ENCODE results near the gene CPS1.

The CPS1 gene

GRCh38 chr2:210598219-210598618, 41.8 kb downstream of the CPS1 start:
- TF ChIP-seq CTCF (IDR thresholded peaks at IDR 0.05; ENCODE audit: low read depth, low read length, missing control alignments) = no peak
- no peak for DNase-seq (ENCODE audit: low read depth)
- no peak overlapping the region for H3K4me3 ChIP-seq (ENCODE audit: low read depth, low read length)

DNA sequence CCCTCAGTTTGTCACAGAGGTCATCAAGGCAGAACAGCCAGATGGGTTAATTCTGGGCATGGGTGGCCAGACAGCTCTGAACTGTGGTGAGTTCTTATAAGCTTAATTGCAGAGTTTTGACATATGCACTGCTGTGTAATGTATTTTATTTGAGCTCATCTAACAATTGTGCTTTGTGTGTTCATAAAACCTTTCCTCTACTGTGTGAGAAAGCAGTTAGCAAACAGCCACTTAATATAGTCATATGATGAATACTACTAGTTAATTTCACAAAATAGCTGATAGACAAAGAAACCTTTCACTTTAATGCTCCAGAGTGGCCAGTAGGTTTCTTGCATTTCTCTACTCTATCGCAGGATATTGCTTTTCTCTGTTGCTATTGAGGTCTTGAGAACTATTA, 43.1 kb downstream of the CPS1 start:
- H3K4me3 ChIP-seq (ENCODE audit: low read depth, low read length) = no peak overlapping the region
- TF ChIP-seq CTCF (IDR thresholded peaks at IDR 0.05; ENCODE audit: low read depth, low read length, missing control alignments) = no peak
- DNase-seq (ENCODE audit: low read depth) = no peak

DNA sequence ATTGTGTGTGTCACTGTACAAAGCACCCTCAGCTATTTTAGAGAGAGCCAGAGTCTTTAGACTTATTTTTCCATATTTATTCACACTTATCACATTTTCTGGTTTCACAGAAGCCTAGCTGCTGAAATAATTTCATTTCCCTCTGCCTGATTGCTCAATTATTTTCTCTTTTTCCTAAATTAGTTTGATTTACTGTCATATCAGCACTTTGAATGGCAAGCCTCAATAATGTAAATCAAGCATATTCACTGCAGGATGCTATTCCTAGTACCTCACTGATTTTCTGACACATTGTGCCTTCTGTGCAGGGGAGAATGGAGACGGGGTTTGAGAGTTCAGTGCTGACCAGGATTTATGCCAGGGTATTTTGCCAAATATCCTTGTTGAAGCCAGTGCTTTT, 48.3 kb downstream of the CPS1 start:
- DNase-seq (ENCODE audit: low read depth) = no peak
- TF ChIP-seq CTCF (IDR thresholded peaks at IDR 0.05; ENCODE audit: low read depth, low read length, missing control alignments) = no peak
- no peak overlapping the region for H3K4me3 ChIP-seq (ENCODE audit: low read depth, low read length)

DNA sequence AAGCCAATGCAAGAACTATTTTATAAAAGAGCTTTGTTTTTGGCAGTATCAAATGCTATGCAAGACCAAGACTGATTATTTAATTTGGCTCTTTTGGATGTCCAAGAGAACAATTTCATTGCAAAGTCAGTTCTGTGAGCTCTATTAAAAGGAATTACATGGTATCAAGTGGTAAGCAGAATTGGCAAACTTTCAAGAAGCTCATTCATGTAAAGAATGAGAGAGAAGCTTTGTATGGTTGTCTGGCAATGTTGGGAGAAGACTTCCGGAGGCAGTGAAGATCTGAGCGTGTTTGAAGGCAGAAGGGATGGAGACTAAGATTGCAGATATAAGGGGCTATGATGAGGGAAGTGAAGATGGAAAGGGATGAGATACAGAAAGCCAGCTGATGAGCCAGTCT, 49.6 kb downstream of the CPS1 start:
- no peak for DNase-seq (ENCODE audit: low read depth)
- no peak overlapping the region for H3K4me3 ChIP-seq (ENCODE audit: low read depth, low read length)
- TF ChIP-seq CTCF (IDR thresholded peaks at IDR 0.05; ENCODE audit: low read depth, low read length, missing control alignments) = no peak

GRCh38 chr2:210611466-210611865, 55.1 kb downstream of the CPS1 start:
- no peak for TF ChIP-seq CTCF (IDR thresholded peaks at IDR 0.05; ENCODE audit: low read depth, low read length, missing control alignments)
- no peak for DNase-seq (ENCODE audit: low read depth)
- H3K4me3 ChIP-seq (ENCODE audit: low read depth, low read length) = no peak overlapping the region

GRCh38 chr2:210616074-210616473, 59.7 kb downstream of the CPS1 start:
- DNase-seq (ENCODE audit: low read depth) = no peak

More at GRCh38 chr2:210616074-210616473, 59.7 kb downstream of the CPS1 start:
- no peak for TF ChIP-seq CTCF (IDR thresholded peaks at IDR 0.05; ENCODE audit: low read depth, low read length, missing control alignments)
- no peak overlapping the region for H3K4me3 ChIP-seq (ENCODE audit: low read depth, low read length)
